Stimulated activated naive B cell treated with anti-CD40 and anti-IgM and Interleukin-4, amounts not matched to agents 10 μg/mL and 1 μg/mL and 100 μg/mL, for 72 hours (primary cell): ENCODE measurements around the gene OR51D1.

Experiments
- ATAC-seq, 2 donors: fragments of 150-1000 bp; cut with Tn5 transposase; replicated peaks; 2 replicates each; pipeline ENCODE4 v1.10.0; 2021; ENCODE audit warnings: moderate library complexity in 1 of 2
- DNase-seq: peaks from one replicate; pipeline ENCODE4 v3.0.0; 2021
- H3K27ac Mint-ChIP-seq: one replicate; pipeline ENCODE4 v1.8.0; 2022; ENCODE audit warnings: mild to moderate bottlenecking, mixed read lengths
- H3K27me3 Mint-ChIP-seq, 2 donors: one replicate each; pipeline ENCODE4 v1.8.0; 2022; ENCODE audit warnings: mixed read lengths in 2 of 2
- H3K36me3 Mint-ChIP-seq, 2 donors: one replicate each; pipeline ENCODE4 v1.8.0; 2022; ENCODE audit warnings: mixed read lengths in 2 of 2, mild to moderate bottlenecking in 1 of 2
- H3K4me1 Mint-ChIP-seq, 2 donors: one replicate each; pipeline ENCODE4 v1.8.0; 2022; ENCODE audit warnings: mixed read lengths in 2 of 2, mild to moderate bottlenecking in 1 of 2
- H3K4me3 Mint-ChIP-seq, 2 donors: one replicate each; pipeline ENCODE4 v1.8.0; 2022; ENCODE audit warnings: mild to moderate bottlenecking in 2 of 2, mixed read lengths in 2 of 2, moderate library complexity in 1 of 2
- H3K9me3 Mint-ChIP-seq, 2 donors: one replicate each; pipeline ENCODE4 v1.8.0; 2022; ENCODE audit warnings: mixed read lengths in 2 of 2, mild to moderate bottlenecking in 1 of 2

Gene OR51D1

GRCh38 chr11:4626207-4627099, 10.8 kb upstream of the OR51D1 start:
- no peak overlapping the region for H3K27ac Mint-ChIP-seq
- no peak overlapping the region for H3K4me3 Mint-ChIP-seq
- H3K36me3 Mint-ChIP-seq: peaks cover 4 to 5% of the 10 kb centered on the region in 2 donors
- DNase-seq (peak; percentile 32), ATAC-seq (peak; percentile 51 to 62)
- no peaks in the 10 kb centered on the region for H3K4me1 Mint-ChIP-seq
- H3K9me3 Mint-ChIP-seq: peaks cover 7 to 11% of the 10 kb centered on the region in 2 donors
- H3K27me3 Mint-ChIP-seq: peaks cover 40 to 52% of the 10 kb centered on the region in 2 donors

GRCh38 chr11:4636136-4636535, 1.1 kb upstream of the OR51D1 start:
- Mint-ChIP-seq H3K4me1 (no peaks in the 10 kb centered on the region), H3K36me3 (no peaks in the 10 kb centered on the region), H3K27ac (no peak overlapping the region), H3K27me3 (peaks cover 2 to 4% of the 10 kb centered on the region in 2 donors), H3K4me3 (no peak overlapping the region), H3K9me3 (peaks cover 0 to 4% of the 10 kb centered on the region in 2 donors)
- no peak for DNase-seq
- ATAC-seq: no peak

GRCh38 chr11:4637662-4638047, 378 bp downstream of the OR51D1 start:
- no peak for DNase-seq
- H3K27me3 Mint-ChIP-seq: peaks cover 0 to 10% of the 10 kb centered on the region in 2 donors
- no peaks in the 10 kb centered on the region for H3K36me3 Mint-ChIP-seq
- no peaks in the 10 kb centered on the region for H3K9me3 Mint-ChIP-seq
- H3K27ac Mint-ChIP-seq: no peak overlapping the region
- H3K4me1 Mint-ChIP-seq: no peaks in the 10 kb centered on the region
- H3K4me3 Mint-ChIP-seq: no peak overlapping the region
- no peak for ATAC-seq

- no peak for DNase-seq
- Mint-ChIP-seq H3K36me3 (no peaks in the 10 kb centered on the region), H3K27me3 (peaks cover 3 to 21% of the 10 kb centered on the region in 2 donors), H3K27ac (no peak overlapping the region), H3K4me3 (no peak overlapping the region), H3K4me1 (peaks cover 0 to 1% of the 10 kb centered on the region in 2 donors), H3K9me3 (no peaks in the 10 kb centered on the region)
- no peak for ATAC-seq
Measured at GRCh38 chr11:4639931-4640330, 2.7 kb downstream of the OR51D1 start.

- ATAC-seq (no peak), DNase-seq (no peak)
- peaks cover 8 to 24% of the 10 kb centered on the region in 2 donors for H3K27me3 Mint-ChIP-seq
- no peak overlapping the region for H3K27ac Mint-ChIP-seq
- no peaks in the 10 kb centered on the region for H3K9me3 Mint-ChIP-seq
- H3K4me1 Mint-ChIP-seq: peaks cover 0 to 1% of the 10 kb centered on the region in 2 donors
- no peak overlapping the region for H3K4me3 Mint-ChIP-seq
- H3K36me3 Mint-ChIP-seq: no peaks in the 10 kb centered on the region
Measured at GRCh38 chr11:4641501-4641900, 4.2 kb downstream of the OR51D1 start.

GRCh38 chr11:4642043-4642442, 4.8 kb downstream of the OR51D1 start:
- Mint-ChIP-seq H3K36me3 (no peaks in the 10 kb centered on the region), H3K9me3 (no peaks in the 10 kb centered on the region), H3K4me3 (no peak overlapping the region), H3K4me1 (peaks cover 0 to 1% of the 10 kb centered on the region in 2 donors), H3K27me3 (peaks cover 8 to 24% of the 10 kb centered on the region in 2 donors), H3K27ac (no peak overlapping the region)
- no peak for ATAC-seq
- DNase-seq: no peak

GRCh38 chr11:4643076-4643475, 5.8 kb downstream of the OR51D1 start:
- Mint-ChIP-seq H3K27ac (no peak overlapping the region), H3K27me3 (peaks cover 8 to 24% of the 10 kb centered on the region in 2 donors), H3K4me3 (no peak overlapping the region), H3K9me3 (no peaks in the 10 kb centered on the region), H3K36me3 (no peaks in the 10 kb centered on the region), H3K4me1 (peaks cover 0 to 1% of the 10 kb centered on the region in 2 donors)
- ATAC-seq (no peak), DNase-seq (no peak)

GRCh38 chr11:4643682-4644081, 6.4 kb downstream of the OR51D1 start, which contains the start of gene OR51E1:
Gene OR51E1 (plus strand): TSS chr11:4643982. CDS start chr11:4652527, 8,545 bp downstream.
- no peak for ATAC-seq
- H3K27me3 Mint-ChIP-seq: peaks cover 8 to 24% of the 10 kb centered on the region in 2 donors
- no peaks in the 10 kb centered on the region for H3K36me3 Mint-ChIP-seq
- no peak within 1 kb of the TSS for H3K27ac Mint-ChIP-seq
- no peak for DNase-seq
- no peaks in the 10 kb centered on the region for H3K9me3 Mint-ChIP-seq
- peaks cover 0 to 1% of the 10 kb centered on the region in 2 donors for H3K4me1 Mint-ChIP-seq
- no peak within 1 kb of the TSS for H3K4me3 Mint-ChIP-seq

GRCh38 chr11:4644233-4644632, 7.0 kb downstream of the OR51D1 start:
- peaks cover 0 to 1% of the 10 kb centered on the region in 2 donors for H3K4me1 Mint-ChIP-seq
- H3K27me3 Mint-ChIP-seq: peaks cover 8 to 24% of the 10 kb centered on the region in 2 donors
- no peak overlapping the region for H3K4me3 Mint-ChIP-seq
- H3K27ac Mint-ChIP-seq: no peak overlapping the region
- ATAC-seq (no peak), DNase-seq (no peak)
- H3K9me3 Mint-ChIP-seq: no peaks in the 10 kb centered on the region
- H3K36me3 Mint-ChIP-seq: no peaks in the 10 kb centered on the region

- H3K4me1 Mint-ChIP-seq: peaks cover 0 to 1% of the 10 kb centered on the region in 2 donors
- no peak overlapping the region for H3K27ac Mint-ChIP-seq
- DNase-seq (no peak), ATAC-seq (no peak)
- no peaks in the 10 kb centered on the region for H3K36me3 Mint-ChIP-seq
- H3K27me3 Mint-ChIP-seq: peaks cover 8 to 23% of the 10 kb centered on the region in 2 donors
- H3K9me3 Mint-ChIP-seq: no peaks in the 10 kb centered on the region
- no peak overlapping the region for H3K4me3 Mint-ChIP-seq
Measured at GRCh38 chr11:4645974-4646373, 8.7 kb downstream of the OR51D1 start.

GRCh38 chr11:4647766-4648165, 10.5 kb downstream of the OR51D1 start:
- ATAC-seq (no peak), DNase-seq (no peak)
- H3K9me3 Mint-ChIP-seq: no peaks in the 10 kb centered on the region
- no peak overlapping the region for H3K4me3 Mint-ChIP-seq
- no peaks in the 10 kb centered on the region for H3K36me3 Mint-ChIP-seq
- no peak overlapping the region for H3K27ac Mint-ChIP-seq
- peaks cover 0 to 1% of the 10 kb centered on the region in 2 donors for H3K4me1 Mint-ChIP-seq
- H3K27me3 Mint-ChIP-seq: peaks cover 14 to 22% of the 10 kb centered on the region in 2 donors

GRCh38 chr11:4654635-4655369, 17.5 kb downstream of the OR51D1 start:
- no peaks in the 10 kb centered on the region for H3K4me1 Mint-ChIP-seq
- no peak for ATAC-seq

GRCh38 chr11:4658629-4659445, 21.6 kb downstream of the OR51D1 start:
- Mint-ChIP-seq H3K9me3 (no peaks in the 10 kb centered on the region), H3K27ac (no peak overlapping the region), H3K36me3 (no peaks in the 10 kb centered on the region), H3K27me3 (peaks cover 11 to 12% of the 10 kb centered on the region in 2 donors), H3K4me1 (no peaks in the 10 kb centered on the region), H3K4me3 (no peak overlapping the region)
- DNase-seq: no peak
- ATAC-seq: no peak

More at GRCh38 chr11:4654635-4655369, 17.5 kb downstream of the OR51D1 start:
- Mint-ChIP-seq H3K27me3 (peaks cover 5 to 12% of the 10 kb centered on the region in 2 donors), H3K9me3 (no peaks in the 10 kb centered on the region), H3K27ac (no peak overlapping the region), H3K4me3 (no peak overlapping the region), H3K36me3 (no peaks in the 10 kb centered on the region)
- no peak for DNase-seq

GRCh38 chr11:4662876-4663275, 25.6 kb downstream of the OR51D1 start:
- peaks cover 11 to 17% of the 10 kb centered on the region in 2 donors for H3K27me3 Mint-ChIP-seq
- H3K27ac Mint-ChIP-seq: no peak overlapping the region
- DNase-seq: no peak
- H3K36me3 Mint-ChIP-seq: no peaks in the 10 kb centered on the region
- no peak for ATAC-seq
- H3K4me3 Mint-ChIP-seq: no peak overlapping the region
- no peaks in the 10 kb centered on the region for H3K9me3 Mint-ChIP-seq
- no peaks in the 10 kb centered on the region for H3K4me1 Mint-ChIP-seq
